ENCODE measurements around the gene SSTR4. TPM values are rescaled to one million over a fixed set of nuclear protein-coding genes. Genes with fewer than 3 reads are reported as not detected.
A peak's percentile ranks its signal among the peaks of the same experiment; 100 is the strongest.

Gene SSTR4
- total and polyA plus RNA-seq, 8 donors = 0.07 TPM; not detected in 7

DNA sequence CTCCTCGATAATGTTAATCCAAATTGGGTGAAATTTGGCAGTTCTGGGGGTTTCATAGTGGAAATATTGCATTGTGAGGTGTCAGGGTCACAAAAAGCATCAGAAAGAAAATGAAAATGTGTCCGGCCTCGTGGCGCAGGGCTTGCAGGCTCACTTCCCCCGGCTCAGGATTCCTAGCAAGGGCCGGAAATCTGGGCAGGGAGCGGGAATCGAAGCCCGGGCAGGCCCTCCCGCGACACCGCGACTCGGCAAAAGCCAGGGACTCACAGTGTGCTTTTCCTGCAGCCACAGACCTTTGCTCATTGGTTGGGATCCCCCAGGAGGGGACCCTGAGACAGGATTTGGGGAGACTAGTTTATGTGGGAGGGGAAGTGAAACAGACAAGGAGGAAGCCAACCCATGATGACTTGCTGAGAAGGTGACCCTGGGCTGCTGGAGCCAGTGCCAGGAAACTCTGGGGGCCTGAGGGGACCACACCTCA, 51.9 kb downstream of the SSTR4 start:
- FAIRE-seq (no peak), ATAC-seq (peak in 2 of 4 donors; percentile 31 to 46), DNase-seq (no peak)
- Histone ChIP-seq H3K4me3 (no peak overlapping the region), H3K27ac (peak overlapping the region in 3 of 4 donors; percentile 28 to 83 (median 55)), H3K36me3 (no peaks in the 10 kb centered on the region), H3K27me3 (no peaks in the 10 kb centered on the region), H3K4me1 (no peaks in the 10 kb centered on the region), H3K9me3 (no peaks in the 10 kb centered on the region)
- 71 to 74% methylated on average over 14 of the region's 14 CpGs for WGBS, 2 donors
- TF ChIP-seq CTCF (IDR thresholded peaks at IDR 0.05) = no peak
- intact Hi-C loops (cut with DNase I) = no loop called here

DNA sequence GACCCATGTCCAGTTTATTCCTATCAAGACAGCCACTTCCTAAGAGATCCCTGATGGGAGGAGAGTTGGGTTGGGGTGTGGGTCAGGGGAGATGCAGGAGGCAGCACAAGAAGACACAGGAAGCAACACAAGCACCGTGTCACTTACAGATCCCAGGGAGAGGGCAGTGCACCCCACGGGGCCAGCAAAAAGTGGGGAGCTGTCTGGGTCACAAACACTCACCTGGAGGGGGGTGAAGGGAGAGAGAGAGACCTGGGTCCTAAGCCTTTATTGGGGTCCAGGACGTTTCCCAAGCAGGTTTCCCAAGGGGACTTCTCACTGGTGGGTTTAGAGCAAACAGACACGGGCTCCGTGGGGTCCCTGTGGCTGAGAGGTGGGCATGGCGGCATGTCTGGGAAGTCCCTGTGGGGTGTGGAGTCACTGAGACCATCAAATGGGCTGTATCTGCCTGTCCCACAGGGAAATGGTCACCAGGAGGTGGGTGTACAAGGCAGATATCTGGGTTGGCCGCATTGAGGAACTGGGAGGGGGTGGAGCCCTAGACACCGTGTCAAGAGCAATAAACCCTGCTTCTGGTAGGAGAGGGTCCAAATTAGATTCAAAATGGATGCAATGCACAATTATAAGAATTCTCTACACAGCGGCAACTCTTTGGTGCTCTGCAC, 52.6 kb downstream of the SSTR4 start:
- no peak overlapping the region for H3K4me3 ChIP-seq
- no peak for TF ChIP-seq CTCF (IDR thresholded peaks at IDR 0.05)
- peak overlapping the region in 1 of 4 donors; percentile 83 for H3K27ac ChIP-seq
- peak in 1 of 4 donors; percentile 21 for ATAC-seq
- no peaks in the 10 kb centered on the region for H3K27me3 ChIP-seq
- 52 to 74% methylated on average over 9 of the region's 9 CpGs for WGBS, 2 donors
- DNase-seq = no peak
- H3K36me3 ChIP-seq = no peaks in the 10 kb centered on the region
- intact Hi-C loops (cut with DNase I) = no loop called here
- no peak for FAIRE-seq
- H3K4me1 ChIP-seq = peaks cover 0 to 3% (median 1%) of the 10 kb centered on the region in 3 donors
- no peaks in the 10 kb centered on the region for H3K9me3 ChIP-seq

Other genes with a start within 250 kb of the SSTR4 start
- 1 to 10 TPM; 1.8 to 6.9 (median 3.8) TPM for gene THBD, start 14.4 kb downstream of the SSTR4 start, total RNA-seq
- 10 to 100 TPM in 1 of 2 donors, 1 to 10 TPM in 1; 3.8 to 12.1 TPM for gene THBD, start 14.4 kb downstream of the SSTR4 start, polyA plus RNA-seq
- gene CD93, start 51.0 kb downstream of the SSTR4 start, total RNA-seq = 10 to 100 TPM in 2 of 6 donors, 1 to 10 TPM in 4; 4.5 to 18.2 (median 8.5) TPM
- gene CD93, start 51.0 kb downstream of the SSTR4 start, polyA plus RNA-seq = 1 to 10 TPM; 2.8 to 3.6 TPM